ENCODE results near the gene IL6R. TPM values are rescaled to one million over a fixed set of nuclear protein-coding genes. Genes with fewer than 3 reads are reported as not detected.

IL6R gene
- total and polyA plus RNA-seq, 2 of the 4 experiments (the other 2 are of a cell fraction) = 5.3 to 9.5 TPM

GRCh38 chr1:154467434-154468102, 62.4 kb downstream of the IL6R start:
- in situ Hi-C loops (cut with MboI; ENCODE audit: low sequenced_read_pairs) (no loop called here), intact Hi-C loops (cut with micrococcal nuclease) (no loop called here), dilution Hi-C loops (cut with HindIII; ENCODE audit: low sequenced_read_pairs, unreplicated experiment) (no loop called here)
- Histone ChIP-seq H2AK9ac (replicated peaks; ENCODE audit: low read depth, low read length, poor library complexity) (no peak overlapping the region), H3K56ac (ENCODE audit: extremely low read depth, insufficient read depth, low read length) (no peak overlapping the region), H2BK5ac (ENCODE audit: low read depth, low read length, poor library complexity, severe bottlenecking) (no peak overlapping the region), H3K79me1 (ENCODE audit: low read depth in 1 of 2, low read length in 2 of 2) (no peaks in the 10 kb centered on the region), H2BK20ac (ENCODE audit: low read depth, low read length) (no peak overlapping the region), H3K27me3 (ENCODE audit: control insufficient read depth, insufficient read depth, low read length) (no peaks in the 10 kb centered on the region; the same call in 1 of the 2 replicates), H3K36me3 (ENCODE audit: control insufficient read depth, insufficient read depth, low read length) (peaks cover 13% of the 10 kb centered on the region; the same call in 1 of the 2 replicates), H2BK15ac (ENCODE audit: low read depth, low read length) (no peak overlapping the region), H3K18ac (ENCODE audit: low read depth, low read length) (no peak overlapping the region), H3K27ac (ENCODE audit: insufficient read depth, low read length) (no peak overlapping the region), H3K4ac (ENCODE audit: low read depth, low read length) (no peak overlapping the region), H3K4me3 (ENCODE audit: insufficient read depth, low read depth, low read length) (no peak overlapping the region), H3K4me1 (ENCODE audit: control insufficient read depth, insufficient read depth, low read length) (peaks cover 8% of the 10 kb centered on the region), H2AFZ (replicated peaks; ENCODE audit: low read length, poor library complexity) (no peak overlapping the region), H3K14ac (replicated peaks; ENCODE audit: low read depth, low read length) (no peak overlapping the region), H4K5ac (ENCODE audit: low read depth, low read length) (no peak overlapping the region), H3K9me3 (ENCODE audit: control insufficient read depth, insufficient read depth, low read length) (no peaks in the 10 kb centered on the region), H2AK5ac (ENCODE audit: low read depth, low read length) (no peak overlapping the region), H4K20me1 (ENCODE audit: insufficient read depth, low read length) (no peaks in the 10 kb centered on the region), H4K8ac (ENCODE audit: low read depth in 2 of 2, low read length in 2 of 2) (no peak overlapping the region), H4K91ac (ENCODE audit: insufficient read depth, low read depth, low read length) (no peak overlapping the region), H2BK120ac (ENCODE audit: low read depth, low read length) (no peak overlapping the region), H3K9ac (ENCODE audit: low read depth, low read length) (no peak overlapping the region), H3K23ac (ENCODE audit: low read depth, low read length) (no peak overlapping the region), H3K4me2 (ENCODE audit: low read depth, low read length) (no peak overlapping the region), H3K9me1 (ENCODE audit: insufficient read depth, low read length) (peaks cover 6% of the 10 kb centered on the region)
- no CpG with 5 or more reads among the region's 11 CpGs for WGBS, 2 experiments (ENCODE audit: extremely low coverage in 2 of 2, insufficient read length in 1 of 2)
- ATAC-seq (ENCODE audit: low read depth) = no peak
- no TSS peak for BruUV-seq (replicated peaks)
- CTCF ChIA-PET = no interaction called here
- TF ChIP-seq MAFK (IDR thresholded peaks at IDR 0.05; ENCODE audit: low read depth, low read length) (no peak), POLR2A (IDR thresholded peaks at IDR 0.05; ENCODE audit: low read depth, low read length) (no peak), MAZ (IDR thresholded peaks at IDR 0.05; ENCODE audit: borderline replicate concordance, low read depth, low read length) (no peak), RAD21 (IDR thresholded peaks at IDR 0.05; ENCODE audit: low read length) (no peak), SMC3 (IDR thresholded peaks at IDR 0.05; ENCODE audit: low read depth, low read length) (no peak), CHD1 (IDR thresholded peaks at IDR 0.05; ENCODE audit: low read depth, low read length) (no peak), RCOR1 (IDR thresholded peaks at IDR 0.05; ENCODE audit: insufficient replicate concordance, low read length) (no peak), MXI1 (IDR thresholded peaks at IDR 0.05; ENCODE audit: borderline replicate concordance, low read depth, low read length) (no peak)
- POLR2A ChIA-PET (ENCODE audit: unreplicated experiment) = no interaction called here
- no peak for DNase-seq

All from IMR-90 (cell line).